HAP-1 (cell line): Measurements from ENCODE around the gene SEMA3C.

ENCODE experiments used
- DNase-seq, 2 experiments: peaks; one replicate each; pipeline ENCODE4 v3.0.0-alpha.2; 2016 to 2020; ENCODE audit warnings: low spot score in 2 of 2
- H3K27me3 ChIP-seq: fragments of 250-450 bp; sonication (Bioruptor Pico); 2 replicates; pipeline ENCODE4 v1.5.1; 2020; ENCODE audit warnings: low read depth, mild to moderate bottlenecking, moderate library complexity
- H3K36me3 ChIP-seq: fragments of 250-450 bp; sonication (Bioruptor Pico); replicated peaks from 2 replicates; pipeline ENCODE4 v1.5.1; 2020; ENCODE audit warnings: mild to moderate bottlenecking
- H3K4me1 ChIP-seq: fragments of 250-450 bp; sonication (Bioruptor Pico); 2 replicates; pipeline ENCODE4 v1.5.1; 2020; ENCODE audit warnings: mild to moderate bottlenecking
- H3K4me3 ChIP-seq: fragments of 250-450 bp; sonication (Bioruptor Pico); 2 replicates; pipeline ENCODE4 v1.5.1; 2020; ENCODE audit warnings: mild to moderate bottlenecking, moderate library complexity
- H3K9me3 ChIP-seq: fragments of 250-450 bp; sonication (Bioruptor Pico); 2 replicates; pipeline ENCODE4 v1.5.1; 2020; ENCODE audit warnings: mild to moderate bottlenecking, moderate library complexity
- in situ Hi-C: fragments of 300-500 bp; cut with MboI; formaldehyde crosslinking; loops from 3 replicates; pipeline ENCODE4 v1.14.3; 2020; ENCODE audit warnings: low sequenced_read_pairs, inconsistent platforms, mixed read lengths

The SEMA3C gene

GRCh38 chr7:80918909-80919721 is at the start of gene SEMA3C:
Gene SEMA3C (minus strand): TSS chr7:80919051. CDS start chr7:80916781, 2,270 bp downstream.
- Histone ChIP-seq H3K4me1 (peaks cover 6% of the 10 kb centered on the region), H3K36me3 (no peaks in the 10 kb centered on the region), H3K4me3 (peak within 1 kb of the TSS; percentile 31), H3K27me3 (peaks cover 4% of the 10 kb centered on the region; the same call in 1 of the 2 replicates), H3K9me3 (no peaks in the 10 kb centered on the region)
- peak; percentile 85 to 90 for DNase-seq
- in situ Hi-C loops, result loop anchor here (25.0 kb wide), 1 partner anchor 543 kb away; no protein-coding TSS in a partner anchor

GRCh38 chr7:80968606-80969005 is 49.8 kb upstream of the SEMA3C start:
- in situ Hi-C loops, result no loop called here
- DNase-seq, result no peak
- H3K36me3 ChIP-seq, result no peaks in the 10 kb centered on the region
- no peaks in the 10 kb centered on the region for H3K27me3 ChIP-seq
- H3K4me1 ChIP-seq, result no peaks in the 10 kb centered on the region
- no peak overlapping the region for H3K4me3 ChIP-seq
- H3K9me3 ChIP-seq, result no peaks in the 10 kb centered on the region

- Histone ChIP-seq H3K4me1 (no peaks in the 10 kb centered on the region), H3K36me3 (no peaks in the 10 kb centered on the region), H3K9me3 (no peaks in the 10 kb centered on the region), H3K27me3 (no peaks in the 10 kb centered on the region), H3K4me3 (no peak overlapping the region)
- no peak for DNase-seq
- in situ Hi-C loops, result no loop called here
Measured at GRCh38 chr7:80967917-80968297, 49.1 kb upstream of the SEMA3C start.

GRCh38 chr7:80967071-80967916 is 48.4 kb upstream of the SEMA3C start:
- Histone ChIP-seq H3K36me3 (no peaks in the 10 kb centered on the region), H3K9me3 (no peaks in the 10 kb centered on the region), H3K4me1 (no peaks in the 10 kb centered on the region), H3K27me3 (no peaks in the 10 kb centered on the region), H3K4me3 (no peak overlapping the region)
- in situ Hi-C loops, result no loop called here
- DNase-seq, result no peak

GRCh38 chr7:80960244-80960795 is 41.5 kb upstream of the SEMA3C start:
- H3K27me3 ChIP-seq, result no peaks in the 10 kb centered on the region
- H3K9me3 ChIP-seq, result no peaks in the 10 kb centered on the region
- no peaks in the 10 kb centered on the region for H3K36me3 ChIP-seq
- DNase-seq, result no peak
- H3K4me1 ChIP-seq, result no peaks in the 10 kb centered on the region
- in situ Hi-C loops, result no loop called here
- H3K4me3 ChIP-seq, result no peak overlapping the region

GRCh38 chr7:80957226-80957777 is 38.5 kb upstream of the SEMA3C start:
- DNase-seq, result no peak
- H3K9me3 ChIP-seq, result no peaks in the 10 kb centered on the region
- H3K36me3 ChIP-seq, result no peaks in the 10 kb centered on the region
- H3K27me3 ChIP-seq, result no peaks in the 10 kb centered on the region
- in situ Hi-C loops, result no loop called here
- no peak overlapping the region for H3K4me3 ChIP-seq
- no peaks in the 10 kb centered on the region for H3K4me1 ChIP-seq

GRCh38 chr7:80954191-80954590 is 35.3 kb upstream of the SEMA3C start:
- Histone ChIP-seq H3K27me3 (no peaks in the 10 kb centered on the region), H3K36me3 (no peaks in the 10 kb centered on the region), H3K9me3 (no peaks in the 10 kb centered on the region), H3K4me3 (no peak overlapping the region), H3K4me1 (no peaks in the 10 kb centered on the region)
- no peak for DNase-seq
- in situ Hi-C loops, result no loop called here

- DNase-seq, result no peak
- in situ Hi-C loops, result no loop called here
Measured at GRCh38 chr7:80950550-80950967, 31.7 kb upstream of the SEMA3C start.

GRCh38 chr7:80949449-80949848 is 30.6 kb upstream of the SEMA3C start:
- in situ Hi-C loops, result no loop called here
- no peaks in the 10 kb centered on the region for H3K9me3 ChIP-seq
- DNase-seq, result no peak
- H3K36me3 ChIP-seq, result no peaks in the 10 kb centered on the region
- no peak overlapping the region for H3K4me3 ChIP-seq
- H3K4me1 ChIP-seq, result no peaks in the 10 kb centered on the region
- H3K27me3 ChIP-seq, result no peaks in the 10 kb centered on the region

More at GRCh38 chr7:80950550-80950967, 31.7 kb upstream of the SEMA3C start:
- Histone ChIP-seq H3K36me3 (no peaks in the 10 kb centered on the region), H3K9me3 (no peaks in the 10 kb centered on the region), H3K4me1 (no peaks in the 10 kb centered on the region), H3K4me3 (no peak overlapping the region), H3K27me3 (no peaks in the 10 kb centered on the region)

- no peak for DNase-seq
- no peaks in the 10 kb centered on the region for H3K27me3 ChIP-seq
- H3K36me3 ChIP-seq, result no peaks in the 10 kb centered on the region
- no peaks in the 10 kb centered on the region for H3K4me1 ChIP-seq
- in situ Hi-C loops, result no loop called here
- H3K9me3 ChIP-seq, result no peaks in the 10 kb centered on the region
- H3K4me3 ChIP-seq, result no peak overlapping the region
Measured at GRCh38 chr7:80946858-80947257, 28.0 kb upstream of the SEMA3C start.

- no peak overlapping the region for H3K4me3 ChIP-seq
- in situ Hi-C loops, result no loop called here
- H3K27me3 ChIP-seq, result no peaks in the 10 kb centered on the region
- no peaks in the 10 kb centered on the region for H3K36me3 ChIP-seq
- no peaks in the 10 kb centered on the region for H3K9me3 ChIP-seq
- H3K4me1 ChIP-seq, result no peaks in the 10 kb centered on the region
- no peak for DNase-seq
Measured at GRCh38 chr7:80945976-80946375, 27.1 kb upstream of the SEMA3C start.

GRCh38 chr7:80943342-80943741 is 24.5 kb upstream of the SEMA3C start:
- Histone ChIP-seq H3K4me3 (no peak overlapping the region), H3K4me1 (no peaks in the 10 kb centered on the region), H3K27me3 (no peaks in the 10 kb centered on the region), H3K36me3 (no peaks in the 10 kb centered on the region), H3K9me3 (no peaks in the 10 kb centered on the region)
- no peak for DNase-seq
- in situ Hi-C loops, result no loop called here

- DNase-seq, result no peak
- in situ Hi-C loops, result no loop called here
- Histone ChIP-seq H3K4me3 (no peak overlapping the region), H3K27me3 (no peaks in the 10 kb centered on the region), H3K4me1 (no peaks in the 10 kb centered on the region), H3K9me3 (no peaks in the 10 kb centered on the region), H3K36me3 (no peaks in the 10 kb centered on the region)
Measured at GRCh38 chr7:80942261-80943041, 23.6 kb upstream of the SEMA3C start.
